Umbilical cord (tissue), 2 donors: ENCODE results near the gene CMKLR1. TPM values are rescaled to one million over a fixed set of nuclear protein-coding genes. Genes with fewer than 3 reads are reported as not detected.

Experiments used
- DNase-seq: peaks from one replicate; pipeline ENCODE4 v3.0.0-alpha.2; 2015; ENCODE audit warnings: low spot score
- total RNA-seq: library from RNA; depleted of rRNA; stranded (reverse); fragments of >200 nt; gene quantifications from one replicate; pipeline ENCODE4 v1.2.3, GENCODE V29; 2014; ENCODE audit warnings: low replicate concordance; ENCODE audit not compliant: insufficient read depth

CMKLR1 gene
- total RNA-seq, 1 donor from 2014 or later: 79.0 TPM

DNA sequence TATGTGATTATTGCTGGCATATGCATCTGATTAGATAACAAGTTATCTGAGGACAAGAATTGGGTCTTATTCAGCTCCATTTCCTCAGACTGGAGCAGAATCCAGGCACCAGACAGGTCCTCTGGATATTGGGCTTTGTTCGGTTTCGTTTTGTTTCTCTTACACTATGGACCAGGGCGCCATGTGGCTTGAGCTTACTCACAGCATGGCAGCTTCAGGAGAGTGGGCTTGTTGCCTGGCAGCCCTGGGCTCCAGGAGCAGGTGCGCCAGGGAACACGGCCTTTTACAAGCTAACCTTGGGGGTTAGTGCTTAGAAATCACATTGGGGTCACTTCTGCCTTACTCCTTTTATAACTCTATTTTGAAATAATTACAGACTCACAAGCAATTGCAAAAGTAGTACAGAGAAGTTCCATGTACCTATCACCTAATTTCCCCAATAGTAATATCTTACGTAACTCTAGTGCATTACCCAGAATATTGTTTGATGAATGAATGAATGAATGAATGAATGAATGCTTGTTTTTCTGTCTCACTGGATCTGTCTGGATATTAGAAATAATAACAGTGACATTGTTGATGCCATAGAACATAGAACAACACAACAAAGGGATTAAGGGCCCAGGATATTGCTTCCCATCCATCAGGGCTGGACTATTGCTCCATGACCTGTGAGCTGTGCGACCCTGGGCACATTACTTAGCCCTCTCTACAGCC is 39.0 kb downstream of the CMKLR1 start:
- DNase-seq: no peak

DNA sequence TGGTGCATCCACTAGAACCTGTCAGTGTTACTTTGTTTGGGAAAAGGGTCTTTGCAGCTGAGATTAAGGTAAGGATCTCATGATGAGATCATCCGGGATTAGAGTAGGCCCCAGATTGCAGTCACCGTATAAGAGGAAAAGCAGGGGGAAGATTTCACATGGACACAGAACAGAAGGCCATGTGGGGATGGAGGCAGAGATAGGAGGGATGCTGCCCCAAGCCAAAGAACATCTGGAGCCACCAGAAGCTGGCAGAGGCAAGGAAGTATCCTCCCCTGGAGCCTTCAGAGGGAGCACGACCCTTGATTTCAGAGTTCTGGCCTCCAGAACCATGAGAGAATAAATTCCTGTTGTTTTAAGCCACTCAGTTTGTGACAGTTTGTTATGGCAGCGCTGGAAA is 39.6 kb downstream of the CMKLR1 start:
- DNase-seq: no peak

GRCh38 chr12:108298761-108299275 is 40.3 kb downstream of the CMKLR1 start:
- DNase-seq: no peak

- no peak for DNase-seq
These were observed 41.0 kb downstream of the CMKLR1 start for GRCh38 chr12:108297895-108298760.

GRCh38 chr12:108297424-108297823 is 41.7 kb downstream of the CMKLR1 start:
- DNase-seq: no peak

DNA sequence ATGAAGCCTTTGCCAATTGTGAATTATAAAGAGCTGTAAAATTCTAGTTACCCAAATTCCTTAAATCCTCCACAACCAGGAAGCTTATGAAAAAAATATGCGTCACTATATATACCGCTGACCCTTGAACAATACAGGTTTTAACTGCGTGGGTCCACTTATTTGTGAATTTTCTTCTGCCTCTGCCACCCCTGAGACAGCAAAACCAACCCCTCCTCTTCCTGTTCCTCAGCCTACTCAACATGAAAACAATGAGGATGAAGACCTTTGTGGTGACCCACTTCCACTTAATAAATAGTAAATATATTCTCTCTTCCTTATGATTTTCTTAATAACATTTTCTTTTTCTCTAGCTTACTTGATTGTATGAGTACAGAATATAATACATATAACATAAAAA is 42.2 kb downstream of the CMKLR1 start:
- no peak for DNase-seq

GRCh38 chr12:108295641-108296040 is 43.5 kb downstream of the CMKLR1 start:
- DNase-seq: no peak

GRCh38 chr12:108289350-108290161 is 49.6 kb downstream of the CMKLR1 start:
- no peak for DNase-seq

GRCh38 chr12:108287227-108287626 is 51.9 kb downstream of the CMKLR1 start:
- DNase-seq: no peak

GRCh38 chr12:108285016-108285415 is 54.1 kb downstream of the CMKLR1 start:
- DNase-seq: no peak

DNA sequence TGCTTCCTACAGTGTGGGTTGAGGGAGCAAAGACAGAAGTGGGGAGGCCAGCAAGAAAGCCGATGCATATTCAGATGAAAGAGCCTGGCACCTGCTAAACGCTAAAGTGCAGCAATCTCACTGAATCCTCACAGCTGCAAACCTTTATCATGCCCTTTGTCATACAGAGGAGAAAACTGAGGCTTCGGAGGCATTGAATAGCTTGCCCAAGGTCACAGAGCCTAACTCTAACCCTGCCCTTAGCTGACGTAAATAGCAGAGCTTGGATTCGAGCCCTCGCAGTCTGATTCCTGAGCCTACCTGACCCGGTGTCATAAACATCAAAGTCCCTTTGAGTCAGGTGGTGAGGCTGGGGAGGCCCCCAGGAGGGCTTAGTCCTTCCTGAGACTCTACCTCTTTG is 54.9 kb downstream of the CMKLR1 start:
- DNase-seq: no peak

- DNase-seq: no peak
These were observed 56.4 kb downstream of the CMKLR1 start for GRCh38 chr12:108282676-108283075.

DNA sequence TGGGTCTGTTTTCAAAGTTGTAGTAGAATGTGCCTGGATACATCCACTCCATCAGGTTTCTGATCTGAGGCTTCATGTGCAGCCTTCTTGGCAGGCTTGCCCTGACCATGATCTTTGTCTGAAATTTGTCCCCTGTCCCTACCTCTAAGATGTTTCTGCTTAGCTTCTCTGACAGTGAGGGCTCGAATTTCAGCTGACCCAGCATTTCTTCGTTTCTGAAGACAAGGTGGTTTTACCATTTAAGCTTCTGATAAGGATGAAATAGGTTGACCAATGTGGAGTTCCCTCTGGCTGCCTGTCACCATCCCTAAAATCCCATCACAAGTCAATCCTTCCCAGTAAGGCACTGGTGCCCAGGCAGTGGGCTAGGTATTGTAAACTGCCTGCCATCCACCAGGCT is 57.0 kb downstream of the CMKLR1 start:
- DNase-seq: no peak

DNA sequence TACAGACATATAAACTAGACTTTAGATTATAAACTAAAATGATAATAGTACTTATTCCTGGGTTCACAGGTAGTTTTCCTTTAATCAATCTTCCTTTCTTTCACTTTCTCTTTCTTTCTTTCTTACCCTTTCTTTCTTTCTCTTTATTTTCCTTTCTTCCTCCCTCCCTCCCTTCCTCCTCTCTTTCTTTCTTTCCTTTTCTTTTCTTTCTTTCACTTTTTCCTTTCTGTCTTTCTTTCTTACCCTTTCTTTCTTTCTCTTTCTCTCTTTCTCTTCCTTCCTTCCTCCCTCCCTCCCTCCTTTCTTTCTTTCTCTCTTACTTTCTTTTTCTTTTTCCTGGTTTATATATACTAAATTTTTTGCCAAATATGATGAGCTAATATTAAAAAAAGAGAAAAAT is 61.5 kb downstream of the CMKLR1 start:
- DNase-seq: no peak

- DNase-seq: no peak
These were observed 65.9 kb downstream of the CMKLR1 start for GRCh38 chr12:108273217-108273616.

DNA sequence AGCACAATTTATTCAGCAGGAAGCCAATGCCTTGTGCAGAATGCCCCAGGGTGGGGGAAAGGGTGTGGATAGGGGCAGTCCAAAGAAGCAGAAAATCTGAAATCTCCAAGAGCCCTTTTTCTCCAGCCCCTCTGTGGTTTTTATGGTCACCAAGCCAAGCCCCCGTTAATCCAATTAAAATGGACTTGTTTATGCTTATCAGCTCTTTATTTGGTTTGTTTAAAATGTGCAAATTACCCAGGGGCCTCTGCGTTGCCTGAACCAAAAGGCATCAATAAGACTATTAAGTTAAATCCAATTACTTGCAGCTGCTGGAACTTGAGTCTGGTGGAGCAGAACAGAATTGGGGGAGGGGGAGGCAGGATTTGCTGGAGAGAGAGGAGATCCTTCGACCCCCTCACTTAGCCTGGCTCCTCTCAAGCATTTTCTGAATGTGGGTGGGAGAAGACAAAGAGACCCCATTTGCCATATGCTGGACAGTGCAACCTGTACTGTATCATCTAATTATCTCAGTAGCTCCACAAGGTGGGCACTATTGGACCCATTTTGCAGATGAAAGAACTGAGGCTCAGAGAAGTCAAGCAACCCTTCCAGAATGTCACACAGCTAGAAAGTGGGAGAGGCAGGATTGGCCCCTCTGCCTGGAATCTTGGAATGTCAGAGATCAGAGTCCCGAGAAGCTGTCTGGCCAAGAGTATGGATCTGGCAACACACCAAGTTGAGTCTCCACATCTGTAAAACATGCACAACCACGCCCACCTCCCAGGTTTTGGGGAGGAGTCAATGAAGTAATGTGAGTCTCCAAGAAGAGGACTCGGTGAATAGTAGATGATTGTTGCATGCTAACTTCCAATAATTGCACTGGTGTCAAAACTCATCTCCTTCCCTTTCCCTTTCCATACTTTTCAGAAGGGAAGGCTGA is 66.9 kb downstream of the CMKLR1 start:
- no peak for DNase-seq

DNA sequence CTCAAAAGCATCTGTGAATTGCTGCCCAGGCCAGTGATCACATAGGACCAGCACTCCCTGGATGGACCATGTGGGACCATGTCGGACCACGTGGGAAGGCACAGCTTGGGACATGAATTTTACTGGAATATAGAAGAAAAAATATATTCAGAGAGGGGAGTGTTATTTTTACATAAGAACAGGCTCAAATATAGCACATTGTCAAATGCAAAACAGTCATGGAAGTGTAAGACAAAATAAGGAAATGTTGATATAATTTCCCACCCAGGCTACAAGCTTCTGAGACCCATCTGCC is 68.3 kb downstream of the CMKLR1 start:
- DNase-seq: no peak

DNA sequence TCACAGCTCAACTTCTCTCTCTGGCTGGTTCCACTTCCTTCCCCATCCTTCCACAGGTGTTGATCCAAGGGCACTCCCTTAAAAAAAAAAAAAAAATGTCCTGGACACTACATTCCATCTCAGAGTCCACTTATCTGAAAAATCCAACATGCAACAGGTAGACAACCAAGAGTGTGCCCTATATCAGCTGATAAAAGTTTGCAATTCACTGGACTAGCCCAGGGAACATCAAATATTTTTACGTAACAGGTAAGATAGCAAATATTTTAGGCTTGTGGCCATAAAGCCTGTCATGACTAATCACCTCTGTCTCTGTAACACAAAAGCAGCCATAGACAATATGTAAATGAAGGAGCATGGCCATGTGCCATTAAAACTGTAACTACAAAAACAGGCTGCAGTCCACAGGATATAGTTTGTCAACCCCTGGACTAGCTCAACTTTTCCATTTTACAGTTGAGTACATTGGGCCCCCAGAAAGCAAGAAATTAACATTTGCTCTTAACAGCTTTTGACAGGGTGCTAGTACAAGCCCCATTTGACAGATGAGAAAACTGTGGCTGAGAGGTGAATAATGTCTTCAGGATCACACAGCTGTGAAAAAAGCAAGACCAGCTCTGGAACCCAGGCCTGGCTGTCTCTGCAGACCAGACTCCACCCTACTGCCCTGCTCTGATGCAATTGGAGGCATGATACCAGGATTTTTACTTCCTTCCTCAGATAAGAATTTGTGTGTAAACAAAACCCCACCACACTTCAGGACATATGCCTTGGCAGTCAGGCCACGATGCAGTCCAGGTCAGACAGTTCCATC is 68.9 kb downstream of the CMKLR1 start:
- DNase-seq: no peak

DNA sequence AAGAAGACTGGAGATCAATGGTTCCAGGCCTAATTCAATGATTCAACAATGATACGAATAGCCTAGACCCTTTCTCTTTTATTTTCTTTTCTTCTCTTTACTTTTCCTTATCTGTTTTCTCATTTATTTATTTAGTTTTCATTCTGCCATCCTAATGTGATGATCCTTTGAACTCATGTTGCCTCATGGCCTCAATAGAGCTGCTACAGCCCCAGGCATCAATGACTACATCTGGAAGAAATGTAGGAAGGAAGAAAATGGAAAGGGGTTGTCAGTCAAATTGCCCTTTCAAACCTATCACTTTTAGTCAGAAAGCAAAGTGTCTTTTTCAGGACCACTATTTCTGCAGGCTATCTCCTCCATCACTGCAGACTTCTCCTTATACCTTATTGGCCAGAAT is 69.9 kb downstream of the CMKLR1 start:
- DNase-seq: no peak

GRCh38 chr12:108268397-108268796 is 70.7 kb downstream of the CMKLR1 start:
- no peak for DNase-seq
